Nephron progenitor cell (in vitro differentiated cells): Measurements from ENCODE around the gene OTOP2.

Source experiments
- DNase-seq: peaks from one replicate; pipeline ENCODE4 v3.0.0; 2021
- H3K27ac Mint-ChIP-seq: 2 replicates; pipeline ENCODE4 v1.8.0; 2021; ENCODE audit warnings: mild to moderate bottlenecking, moderate library complexity, mixed read lengths
- H3K27me3 Mint-ChIP-seq: 2 replicates; pipeline ENCODE4 v1.8.0; 2021; ENCODE audit warnings: mild to moderate bottlenecking, low read depth, mixed read lengths; ENCODE audit not compliant: poor library complexity
- H3K36me3 Mint-ChIP-seq: 2 replicates; pipeline ENCODE4 v1.8.0; 2021; ENCODE audit warnings: low read depth, mixed read lengths
- H3K4me1 Mint-ChIP-seq: 2 replicates; pipeline ENCODE4 v1.8.0; 2021; ENCODE audit warnings: mixed read lengths
- H3K4me3 Mint-ChIP-seq: 2 replicates; pipeline ENCODE4 v1.8.0; 2021; ENCODE audit warnings: mild to moderate bottlenecking, moderate library complexity, mixed read lengths
- H3K9me3 Mint-ChIP-seq: 2 replicates; pipeline ENCODE4 v1.8.0; 2021; ENCODE audit warnings: mild to moderate bottlenecking, moderate library complexity, mixed read lengths
- CTCF ChIP-seq: fragments of 200-600 bp; sonication (generic); IDR thresholded peaks from 2 replicates; pipeline ENCODE4 v1.5.0; 2021; ENCODE audit warnings: antibody characterized with exemption

The OTOP2 gene

GRCh38 chr17:74970395-74970794 is 46.3 kb downstream of the OTOP2 start:
- Mint-ChIP-seq H3K9me3 (no peaks in the 10 kb centered on the region), H3K4me1 (peaks cover 6% of the 10 kb centered on the region), H3K36me3 (no peaks in the 10 kb centered on the region), H3K4me3 (peak overlapping the region; percentile 60), H3K27ac (no peak overlapping the region), H3K27me3 (peaks cover 78% of the 10 kb centered on the region)
- DNase-seq = no peak
- TF ChIP-seq CTCF = no peak

- no peak for DNase-seq
- H3K4me1 Mint-ChIP-seq = peaks cover 6% of the 10 kb centered on the region
- H3K9me3 Mint-ChIP-seq = no peaks in the 10 kb centered on the region
- TF ChIP-seq CTCF = no peak
- peak overlapping the region; percentile 69 for H3K4me3 Mint-ChIP-seq
- no peaks in the 10 kb centered on the region for H3K36me3 Mint-ChIP-seq
- H3K27ac Mint-ChIP-seq = no peak overlapping the region
- H3K27me3 Mint-ChIP-seq = peaks cover 83% of the 10 kb centered on the region
Observed at GRCh38 chr17:74971069-74971841, 47.2 kb downstream of the OTOP2 start.

DNA sequence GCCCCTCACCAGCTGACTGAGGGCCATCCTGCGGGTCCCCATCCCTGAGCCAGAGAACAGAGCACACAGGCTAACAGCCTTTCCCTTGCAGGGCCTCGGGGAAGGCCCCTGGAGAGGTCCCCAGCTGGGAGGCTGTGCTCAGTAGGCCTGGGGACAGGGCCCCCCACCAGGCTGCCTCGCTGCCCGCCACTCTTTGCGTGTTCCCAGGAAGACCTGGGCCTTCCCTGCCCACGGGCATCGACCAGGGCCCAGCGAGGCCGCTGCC is 47.7 kb downstream of the OTOP2 start:
- TF ChIP-seq CTCF = no peak

DNA sequence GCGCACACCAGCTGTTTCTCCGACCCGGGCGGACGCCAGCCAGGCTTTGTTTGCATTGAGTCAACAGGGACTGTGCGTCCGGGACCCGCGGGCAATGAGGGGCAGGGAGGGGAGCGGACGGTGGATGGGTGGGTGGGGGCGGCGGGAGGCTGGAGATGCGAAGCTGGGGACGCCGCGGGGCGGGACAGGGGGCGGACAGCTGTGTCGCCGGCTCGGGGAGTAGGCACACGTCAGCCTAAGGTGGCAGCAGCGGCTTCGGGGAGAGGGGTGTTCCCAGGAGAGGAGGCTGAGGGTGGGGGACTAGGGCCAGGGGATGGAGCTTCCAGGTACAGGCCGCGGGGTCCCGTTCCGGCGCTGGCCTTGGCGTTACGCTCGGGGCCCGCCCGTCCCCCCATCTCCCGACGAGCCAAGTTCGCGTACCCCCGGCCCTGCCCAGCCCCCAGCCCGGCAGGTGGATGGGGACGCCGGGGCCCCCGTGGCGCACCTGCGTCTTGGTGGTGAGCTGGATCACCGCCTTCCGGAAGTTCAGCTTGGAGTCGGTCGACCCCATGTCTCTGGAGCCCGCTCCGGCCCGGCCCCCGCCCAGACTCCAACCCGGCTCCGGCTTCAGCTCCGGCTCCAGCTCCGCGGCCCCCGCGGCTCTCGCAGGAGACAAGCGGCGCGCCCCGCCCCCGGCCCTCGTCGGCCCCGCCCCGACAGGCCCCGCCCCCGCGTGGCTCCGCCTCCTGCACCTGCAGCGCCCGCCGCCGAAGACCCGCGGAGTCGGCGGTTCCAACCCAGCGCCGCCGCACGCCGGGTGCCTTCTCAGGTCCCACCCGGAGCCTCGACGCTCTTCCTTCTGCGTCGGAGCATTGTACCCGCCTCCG is 48.3 kb downstream of the OTOP2 start, which contains the start of gene HID1:
Gene HID1, minus strand, starts transcription at position 653 of the 866 bp plus-strand sequence. Its CDS starts 103 bp downstream, at position 550.
- Mint-ChIP-seq H3K36me3 (no peaks in the 10 kb centered on the region), H3K27me3 (peaks cover 85% of the 10 kb centered on the region), H3K27ac (no peak within 1 kb of the TSS), H3K9me3 (no peaks in the 10 kb centered on the region), H3K4me3 (peak within 1 kb of the TSS; percentile 84), H3K4me1 (peaks cover 6% of the 10 kb centered on the region)
- TF ChIP-seq CTCF = no peak
- peak; percentile 89 for DNase-seq

More for the DNA sequence above, 47.7 kb downstream of the OTOP2 start:
- H3K4me1 Mint-ChIP-seq = peaks cover 6% of the 10 kb centered on the region
- DNase-seq = no peak
- peaks cover 83% of the 10 kb centered on the region for H3K27me3 Mint-ChIP-seq
- H3K4me3 Mint-ChIP-seq = peak overlapping the region; percentile 69
- H3K9me3 Mint-ChIP-seq = no peaks in the 10 kb centered on the region
- no peak overlapping the region for H3K27ac Mint-ChIP-seq
- H3K36me3 Mint-ChIP-seq = no peaks in the 10 kb centered on the region

DNA sequence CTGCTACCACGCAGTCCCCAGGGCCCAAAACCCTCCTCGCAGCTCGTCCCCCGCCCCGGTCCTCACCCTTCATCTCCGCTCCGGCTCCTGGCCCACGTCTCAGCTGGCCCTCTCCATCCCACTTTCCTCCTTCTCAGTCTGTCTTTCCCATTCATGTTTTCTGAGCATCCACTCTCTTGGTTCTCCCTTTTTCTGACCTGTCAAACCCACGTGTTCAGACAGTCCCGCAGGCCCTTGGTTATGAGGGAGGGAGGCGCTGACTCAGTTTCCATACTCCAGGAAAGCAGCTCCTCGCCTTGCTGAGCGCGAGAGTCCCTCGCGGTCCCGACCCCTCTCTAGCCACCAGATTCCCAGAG is 48.9 kb downstream of the OTOP2 start:
- Mint-ChIP-seq H3K27me3 (peaks cover 90% of the 10 kb centered on the region), H3K36me3 (no peaks in the 10 kb centered on the region), H3K27ac (no peak overlapping the region), H3K4me1 (peaks cover 6% of the 10 kb centered on the region), H3K4me3 (peak overlapping the region; percentile 84), H3K9me3 (no peaks in the 10 kb centered on the region)
- no peak for DNase-seq
- TF ChIP-seq CTCF = no peak
